ENCODE results near the gene GBA3.

Gene GBA3

GRCh38 chr4:22790631-22791030 is 97.9 kb downstream of the GBA3 start:
- no peak for DNase-seq

- DNase-seq, result no peak
Observed at GRCh38 chr4:22794732-22795131, 102.0 kb downstream of the GBA3 start.

GRCh38 chr4:22801391-22801790 is 108.7 kb downstream of the GBA3 start:
- no peak for DNase-seq

DNA sequence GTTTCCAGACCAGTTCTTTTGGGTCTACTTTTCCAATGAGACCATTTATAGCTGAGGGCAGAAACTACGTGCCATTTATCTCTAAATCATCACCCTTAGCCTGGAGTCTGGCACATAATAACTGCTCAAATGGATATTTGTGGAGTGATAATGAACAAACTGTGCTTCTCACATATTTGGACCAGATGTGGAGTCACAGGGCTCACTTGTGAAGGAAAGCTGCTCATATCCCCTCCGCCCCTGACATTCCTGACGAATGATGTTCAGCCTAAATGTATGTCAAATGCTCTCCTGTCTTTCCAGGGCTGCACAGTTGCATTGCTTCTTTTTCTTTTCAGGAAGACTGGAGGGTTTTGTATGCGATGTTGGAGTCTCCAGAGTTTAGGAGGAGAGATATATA is 110.1 kb downstream of the GBA3 start:
- no peak for DNase-seq

- DNase-seq, result no peak
Observed at GRCh38 chr4:22803512-22803911, 110.8 kb downstream of the GBA3 start.

GRCh38 chr4:22814906-22815305 is 122.2 kb downstream of the GBA3 start:
- no peak for DNase-seq

DNA sequence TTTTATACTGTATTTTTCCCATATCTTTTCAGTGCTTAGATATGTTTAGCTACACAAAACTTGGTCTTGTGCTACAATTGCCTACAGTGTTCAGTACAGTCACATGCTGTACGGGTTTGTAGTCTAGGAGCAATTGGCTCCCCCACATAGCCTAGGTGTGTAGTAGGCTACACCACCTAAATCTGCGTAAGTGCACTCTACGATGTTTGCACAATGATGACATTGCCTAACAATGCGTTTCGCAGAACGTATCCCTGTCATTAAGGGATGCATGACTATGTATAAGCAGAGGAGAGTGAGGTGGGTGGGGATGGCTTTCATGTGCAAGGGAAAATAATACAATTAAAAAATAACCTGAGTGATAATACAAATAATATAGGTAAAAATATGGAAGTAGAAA is 131.4 kb downstream of the GBA3 start:
- no peak for DNase-seq

- DNase-seq, result no peak
Observed at GRCh38 chr4:22842360-22843018, 149.8 kb downstream of the GBA3 start.

GRCh38 chr4:22848332-22848731 is 155.6 kb downstream of the GBA3 start:
- DNase-seq, result no peak

GRCh38 chr4:22850055-22850454 is 157.3 kb downstream of the GBA3 start:
- no peak for DNase-seq

DNA sequence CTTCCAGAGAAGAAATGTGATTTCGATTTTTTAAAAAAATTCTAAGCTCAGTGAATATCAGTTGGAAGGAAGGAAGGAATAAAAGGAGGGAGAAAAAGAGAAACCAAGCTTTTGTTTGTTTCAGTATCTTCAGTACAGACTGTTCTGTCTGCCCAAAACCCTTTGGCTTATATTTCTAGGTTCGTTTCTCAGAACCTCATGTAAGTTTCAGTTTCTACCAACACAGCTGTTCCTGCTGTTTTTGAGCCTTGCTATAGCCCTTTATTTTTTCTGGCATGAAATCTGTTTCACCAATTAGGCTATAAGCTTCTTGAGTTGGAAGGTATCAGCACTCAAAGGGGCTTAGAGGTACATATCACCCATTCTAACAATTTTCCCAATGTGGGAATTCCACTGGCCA is 157.9 kb downstream of the GBA3 start:
- no peak for DNase-seq

- no peak for DNase-seq
Observed at GRCh38 chr4:22857411-22857810, 164.7 kb downstream of the GBA3 start.

DNA sequence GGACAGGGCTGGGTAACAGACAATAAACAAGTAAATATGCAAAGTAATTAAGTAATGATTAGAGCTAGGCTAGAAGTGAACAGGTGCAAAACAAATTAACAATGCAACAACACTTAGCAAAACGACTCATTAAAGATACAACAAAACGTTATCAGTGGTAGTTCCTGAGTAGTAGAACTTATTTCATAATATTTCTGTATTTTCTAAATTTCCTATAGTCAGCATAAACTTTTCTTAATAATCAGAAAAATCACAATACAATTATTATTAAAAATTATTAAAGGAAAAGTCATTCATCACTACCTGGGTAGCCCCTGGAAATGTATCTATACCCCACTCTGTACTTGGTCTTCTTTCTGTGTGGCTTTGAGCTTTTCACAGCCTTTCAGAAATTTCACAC is 166.6 kb downstream of the GBA3 start:
- DNase-seq, result no peak

All from CD4-positive, alpha-beta T cell treated with Interleukin-10 for 1 hour (primary cell).